ENCODE results near the gene RAD23A.

The RAD23A gene

DNA sequence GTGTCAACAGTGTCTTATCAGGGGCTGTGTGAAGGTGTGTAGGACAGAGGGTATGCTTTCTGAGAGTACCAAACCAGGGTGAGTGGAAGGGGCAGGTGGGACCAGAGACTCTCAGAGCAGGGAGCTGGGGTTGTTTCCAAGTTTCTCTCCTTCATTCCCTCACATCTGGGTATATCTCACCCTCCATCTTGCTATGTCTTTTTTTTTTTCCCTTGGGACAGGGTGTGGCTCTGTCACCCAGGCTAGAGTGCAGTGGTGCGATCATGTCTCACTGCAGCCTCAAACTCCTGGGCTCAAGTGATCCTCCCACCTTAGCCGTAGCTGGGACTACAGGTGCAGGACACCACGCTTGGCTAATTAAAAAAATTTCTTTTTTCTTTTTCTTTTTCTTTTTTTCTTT, 34.3 kb downstream of the RAD23A start:
- DNase-seq (ENCODE audit: extremely low read depth, low read depth) = no peak
- TF ChIP-seq, protein P1, sequence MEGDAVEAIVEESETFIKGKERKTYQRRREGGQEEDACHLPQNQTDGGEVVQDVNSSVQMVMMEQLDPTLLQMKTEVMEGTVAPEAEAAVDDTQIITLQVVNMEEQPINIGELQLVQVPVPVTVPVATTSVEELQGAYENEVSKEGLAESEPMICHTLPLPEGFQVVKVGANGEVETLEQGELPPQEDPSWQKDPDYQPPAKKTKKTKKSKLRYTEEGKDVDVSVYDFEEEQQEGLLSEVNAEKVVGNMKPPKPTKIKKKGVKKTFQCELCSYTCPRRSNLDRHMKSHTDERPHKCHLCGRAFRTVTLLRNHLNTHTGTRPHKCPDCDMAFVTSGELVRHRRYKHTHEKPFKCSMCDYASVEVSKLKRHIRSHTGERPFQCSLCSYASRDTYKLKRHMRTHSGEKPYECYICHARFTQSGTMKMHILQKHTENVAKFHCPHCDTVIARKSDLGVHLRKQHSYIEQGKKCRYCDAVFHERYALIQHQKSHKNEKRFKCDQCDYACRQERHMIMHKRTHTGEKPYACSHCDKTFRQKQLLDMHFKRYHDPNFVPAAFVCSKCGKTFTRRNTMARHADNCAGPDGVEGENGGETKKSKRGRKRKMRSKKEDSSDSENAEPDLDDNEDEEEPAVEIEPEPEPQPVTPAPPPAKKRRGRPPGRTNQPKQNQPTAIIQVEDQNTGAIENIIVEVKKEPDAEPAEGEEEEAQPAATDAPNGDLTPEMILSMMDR (IDR thresholded peaks at IDR 0.05; ENCODE audit: low read depth, low read length, missing control alignments) = no peak
- H3K4me3 ChIP-seq (replicated peaks; ENCODE audit: low read depth, low read length) = no peak overlapping the region

DNA sequence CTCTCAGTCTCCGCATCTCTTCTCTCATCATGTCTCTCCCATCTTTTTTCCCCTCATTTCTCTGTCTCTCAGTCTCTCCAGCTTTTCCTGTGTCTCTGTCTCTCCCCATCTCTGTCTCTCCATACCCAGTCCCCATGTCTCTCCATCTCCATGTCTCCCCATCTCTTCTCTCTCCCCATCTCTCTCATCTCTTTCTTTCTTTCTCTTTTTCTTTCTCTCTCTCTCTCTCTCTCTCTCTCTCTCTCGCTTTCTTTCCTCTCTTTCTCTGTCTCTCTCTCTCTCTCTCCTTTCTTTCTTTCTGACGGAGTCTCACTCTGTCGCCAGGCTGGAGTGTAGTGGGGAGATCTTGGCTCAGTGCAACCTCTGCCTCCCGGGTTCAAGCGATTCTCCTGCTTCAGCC, 37.0 kb downstream of the RAD23A start:
- no peak overlapping the region for H3K4me3 ChIP-seq (replicated peaks; ENCODE audit: low read depth, low read length)
- TF ChIP-seq, protein P1 (IDR thresholded peaks at IDR 0.05; ENCODE audit: low read depth, low read length, missing control alignments) = no peak
- no peak for DNase-seq (ENCODE audit: extremely low read depth, low read depth)

DNA sequence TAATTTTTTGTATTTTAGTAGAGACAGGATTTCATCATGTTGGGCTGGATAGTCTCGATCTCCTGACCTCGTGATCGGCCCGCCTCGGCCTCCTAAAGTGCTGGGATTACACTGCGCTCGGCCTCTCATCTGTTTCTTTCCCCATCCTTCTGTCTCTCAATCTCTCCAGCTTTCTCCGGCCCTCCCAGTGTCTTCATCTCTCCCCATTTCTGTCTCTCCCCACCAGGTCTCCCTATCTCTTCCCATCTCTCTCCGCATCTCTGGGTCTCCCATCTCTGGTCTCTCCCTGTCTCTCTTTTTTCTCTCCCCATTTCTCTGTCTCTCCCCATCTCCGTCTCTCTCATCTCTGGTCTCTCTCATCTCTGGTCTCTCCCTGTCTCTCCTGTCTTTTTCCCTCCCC, 37.4 kb downstream of the RAD23A start:
- DNase-seq (ENCODE audit: extremely low read depth, low read depth) = no peak
- H3K4me3 ChIP-seq (replicated peaks; ENCODE audit: low read depth, low read length) = peak overlapping the region; percentile 35
- TF ChIP-seq, protein P1 (IDR thresholded peaks at IDR 0.05; ENCODE audit: low read depth, low read length, missing control alignments) = no peak

DNA sequence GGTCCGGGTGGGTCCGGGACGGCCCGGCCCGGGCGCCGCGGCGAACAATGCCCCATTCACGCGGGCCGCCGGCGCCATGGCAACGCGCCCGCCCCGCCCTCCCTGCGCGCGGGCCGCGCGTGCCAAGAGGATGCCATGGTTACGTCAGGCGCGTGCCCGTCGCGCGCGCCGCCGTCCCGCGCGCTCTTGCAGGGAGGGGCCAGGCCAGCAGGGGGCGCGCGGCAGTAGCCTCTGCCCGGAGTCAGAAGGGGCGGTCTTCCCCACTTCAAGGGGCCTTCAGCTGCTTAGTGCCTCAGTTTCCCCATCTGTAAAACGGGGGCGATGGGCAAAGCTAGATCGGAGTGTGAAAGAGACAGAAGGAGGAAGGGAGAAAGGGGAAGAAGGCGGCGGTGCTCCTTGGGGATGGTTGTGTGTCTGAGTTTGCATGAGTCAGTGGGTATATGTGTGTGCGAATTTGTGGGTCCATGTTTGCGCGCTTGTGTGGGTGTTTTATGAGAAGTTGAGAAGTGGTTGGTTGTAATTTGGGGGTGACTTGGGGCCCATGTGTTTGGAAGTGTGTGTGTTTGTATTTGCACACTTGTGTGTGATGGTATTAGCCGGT, 38.0 kb downstream of the RAD23A start:
- TF ChIP-seq, protein P1 (IDR thresholded peaks at IDR 0.05; ENCODE audit: low read depth, low read length, missing control alignments) = peak; percentile 85
- no peak for DNase-seq (ENCODE audit: extremely low read depth, low read depth)
- peak overlapping the region; percentile 35 for H3K4me3 ChIP-seq (replicated peaks; ENCODE audit: low read depth, low read length)

DNA sequence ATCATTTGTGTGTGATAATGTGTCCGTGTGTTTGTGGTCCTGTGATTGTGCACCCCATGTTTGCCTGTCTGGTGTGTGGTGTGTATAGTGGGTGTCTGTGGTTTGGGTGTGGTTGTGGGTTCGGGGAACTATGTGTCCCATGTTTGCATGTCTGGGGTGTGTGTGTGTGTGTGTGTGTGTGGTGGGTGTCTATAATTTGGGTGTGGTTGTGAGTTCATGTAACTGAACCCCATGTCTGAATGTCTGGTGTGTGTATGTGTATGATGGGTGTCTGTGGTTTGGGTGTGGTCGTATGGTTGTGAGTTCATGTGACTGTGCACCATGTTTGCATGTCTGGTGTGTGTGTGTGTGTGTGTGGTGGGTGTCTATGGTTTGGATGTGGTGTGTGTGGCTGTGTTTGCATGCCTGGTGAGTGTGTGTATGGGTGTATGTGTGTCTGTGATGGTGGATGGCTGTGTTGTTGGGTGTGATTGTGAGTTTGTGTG, 38.5 kb downstream of the RAD23A start:
- DNase-seq (ENCODE audit: extremely low read depth, low read depth) = no peak
- TF ChIP-seq, protein P1 (IDR thresholded peaks at IDR 0.05; ENCODE audit: low read depth, low read length, missing control alignments) = no peak
- H3K4me3 ChIP-seq (replicated peaks; ENCODE audit: low read depth, low read length) = no peak overlapping the region

DNA sequence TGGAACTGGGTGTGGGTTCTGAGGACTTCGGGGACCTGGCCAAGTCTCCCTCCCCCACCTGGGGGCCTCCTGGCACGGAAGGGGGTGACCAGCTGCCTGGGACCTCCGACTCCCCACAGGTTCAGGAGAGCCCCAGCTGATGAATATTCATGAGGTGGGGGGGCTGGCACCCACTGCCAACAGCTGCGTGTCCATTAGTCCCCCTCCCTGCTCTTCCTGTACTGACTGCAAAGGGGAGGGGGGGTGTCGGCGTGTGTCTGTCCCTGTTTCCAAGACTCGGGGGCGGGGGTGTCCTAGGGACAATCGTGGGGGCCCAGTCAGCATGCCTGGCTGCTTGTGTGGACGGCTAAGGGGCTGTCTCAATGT, 39.0 kb downstream of the RAD23A start:
- no peak overlapping the region for H3K4me3 ChIP-seq (replicated peaks; ENCODE audit: low read depth, low read length)
- TF ChIP-seq, protein P1 (IDR thresholded peaks at IDR 0.05; ENCODE audit: low read depth, low read length, missing control alignments) = no peak
- DNase-seq (ENCODE audit: extremely low read depth, low read depth) = no peak
